DND-41 (cell line): ENCODE data around the gene IGF2BP3.

ENCODE experiments used
- CTCF ChIP-seq: IDR thresholded peaks from 2 replicates; pipeline ENCODE4 v1.5.1; 2012; ENCODE audit warnings: borderline replicate concordance, low read length, moderate library complexity, mild to moderate bottlenecking; ENCODE audit not compliant: poor library complexity, severe bottlenecking; ENCODE audit errors: extremely low read depth
- EZH2 ChIP-seq: IDR thresholded peaks from 3 replicates; pipeline ENCODE4 v1.6.1; 2012; ENCODE audit warnings: borderline replicate concordance, low read depth, mild to moderate bottlenecking, moderate library complexity, low read length, inconsistent platforms; ENCODE audit not compliant: severe bottlenecking

DNA sequence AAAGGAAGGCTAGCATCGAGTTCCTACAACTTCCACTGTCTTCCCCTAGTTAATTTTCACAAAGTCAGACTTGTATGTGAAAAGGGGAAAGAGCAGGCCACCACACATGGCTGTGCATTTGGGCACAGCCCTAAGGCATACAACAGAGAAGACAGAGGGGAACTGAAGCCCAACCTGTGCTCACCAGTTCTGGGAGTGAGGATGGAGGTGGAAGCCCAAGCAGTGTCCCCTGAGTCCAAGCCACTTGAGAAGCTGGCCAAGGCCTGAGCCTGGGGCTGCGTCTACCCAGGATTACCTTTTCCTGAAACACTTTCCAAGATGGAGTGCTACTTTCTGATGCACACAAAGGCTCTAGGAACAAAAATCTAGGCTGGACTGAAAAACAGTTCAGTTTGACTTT is 203.4 kb downstream of the IGF2BP3 start:
- TF ChIP-seq EZH2, result no peak
- no peak for TF ChIP-seq CTCF
